Muscle of arm (tissue), 12 donors: ENCODE measurements around the gene PTPRU. TPM values are rescaled to one million over a fixed set of nuclear protein-coding genes. Genes with fewer than 3 reads are reported as not detected.
"Not testable (repeated sequence)": the region's sequence is repeated elsewhere in the genome, so short reads cannot be mapped to it uniquely, and the experiment has no call there.

ENCODE experiments used
- DNase-seq: peaks from one replicate; pipeline ENCODE4 v3.0.0-alpha.2; 2013
- polyA plus RNA-seq, 12 donors: library from polyadenylated mRNA; unstranded; fragments of 120-200 nt; gene quantifications; one replicate each; pipeline ENCODE4 v1.2.1, GENCODE V29; 2013; ENCODE audit not compliant: insufficient read length in 12 of 12

PTPRU gene
- polyA plus RNA-seq, 12 donors, result 7.2 to 26.3 (median 12.0) TPM; not detected in 1

DNA sequence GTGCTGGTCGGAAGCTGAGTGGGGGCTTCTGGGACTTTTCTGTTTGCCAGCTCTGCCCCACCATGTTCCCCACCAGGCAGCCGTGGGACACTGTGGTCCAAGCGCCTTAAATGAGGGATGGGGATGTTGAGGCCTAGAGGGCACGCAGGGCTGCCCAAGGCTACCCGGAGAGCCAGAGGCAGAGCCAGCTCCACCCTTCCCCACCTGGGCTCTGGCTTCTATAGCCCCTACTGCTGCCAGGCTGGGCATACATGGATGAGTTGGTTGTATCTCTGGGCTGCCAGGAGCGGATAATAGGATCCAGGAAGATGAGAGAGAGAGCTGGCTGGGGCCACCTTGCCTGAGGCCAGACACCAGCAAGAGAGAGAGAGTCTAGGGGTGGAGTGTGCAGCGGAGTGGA lies 49.4 kb downstream of the PTPRU start:
- DNase-seq, result no peak

GRCh38 chr1:29286194-29286767 lies 50.0 kb downstream of the PTPRU start:
- DNase-seq, result no peak

- no peak for DNase-seq
Measured at GRCh38 chr1:29289493-29289892, 53.2 kb downstream of the PTPRU start.

DNA sequence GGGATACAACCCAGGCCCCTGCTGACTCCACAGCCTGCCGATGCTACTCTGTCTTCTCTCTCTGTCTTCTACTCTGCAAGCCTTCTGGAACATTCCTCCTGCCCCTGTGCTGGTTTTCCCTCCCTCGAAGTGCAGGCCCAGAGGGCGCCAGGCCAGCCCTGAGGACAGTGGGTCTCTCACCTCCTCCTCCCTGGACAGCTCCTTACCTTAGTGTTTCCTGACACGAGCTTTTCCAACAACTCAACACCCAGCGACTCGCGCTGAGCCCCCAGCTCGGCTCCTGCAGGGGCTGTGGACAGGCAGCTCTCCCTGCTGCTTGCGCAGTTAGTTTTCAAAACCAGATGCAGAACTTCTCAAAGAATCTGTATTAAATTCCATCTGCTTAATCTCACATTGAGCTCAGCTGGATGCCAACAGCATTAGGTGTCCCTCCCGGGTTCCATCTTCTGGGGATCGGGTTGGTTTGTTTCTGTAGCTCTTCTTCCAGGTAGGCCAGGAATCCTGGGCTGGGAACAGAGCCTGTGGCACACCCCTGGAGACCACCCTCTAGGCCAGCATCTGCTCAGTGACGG lies 54.2 kb downstream of the PTPRU start:
- no peak for DNase-seq

DNA sequence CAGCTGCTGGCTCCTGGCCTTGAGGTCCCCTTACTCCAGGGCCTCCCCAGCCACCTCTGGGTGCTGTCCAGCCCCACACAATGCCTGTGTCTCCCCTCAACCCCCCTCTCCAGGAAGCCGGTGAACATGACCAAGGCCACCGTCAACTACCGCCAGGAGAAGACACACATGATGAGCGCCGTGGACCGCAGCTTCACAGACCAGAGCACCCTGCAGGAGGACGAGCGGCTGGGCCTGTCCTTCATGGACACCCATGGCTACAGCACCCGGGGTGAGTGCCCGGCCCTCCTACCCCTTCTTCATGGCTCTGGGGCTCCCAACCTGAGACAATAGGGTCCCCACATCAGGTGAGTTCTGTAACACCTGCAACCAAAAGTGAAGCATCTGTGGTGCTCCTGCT lies 55.4 kb downstream of the PTPRU start:
- DNase-seq, result no peak

GRCh38 chr1:29292344-29292743 lies 56.0 kb downstream of the PTPRU start:
- DNase-seq, result no peak

- no peak for DNase-seq
Measured at GRCh38 chr1:29297450-29297849, 61.1 kb downstream of the PTPRU start.

- DNase-seq, result no peak
Measured at GRCh38 chr1:29298246-29298645, 61.9 kb downstream of the PTPRU start.

DNA sequence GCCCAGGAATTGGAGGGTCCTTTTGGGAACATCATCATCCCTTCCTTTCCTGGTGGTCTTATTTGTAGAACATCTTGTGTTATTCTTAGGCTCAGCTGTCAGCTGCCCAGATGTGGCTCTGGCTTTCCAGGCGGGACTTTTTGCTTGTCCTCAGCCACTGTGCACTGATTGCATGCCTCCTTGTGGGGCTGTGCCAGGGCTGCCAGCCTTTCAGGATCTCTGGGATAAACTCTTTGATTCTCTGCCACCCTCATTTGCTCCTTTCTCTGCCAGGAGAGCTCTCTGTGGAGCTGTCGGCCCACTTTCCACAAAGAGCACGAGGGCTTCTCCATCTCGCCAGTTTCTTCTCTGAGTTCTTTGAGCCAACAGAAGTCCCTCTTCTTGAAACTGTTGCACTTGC lies 63.1 kb downstream of the PTPRU start:
- no peak for DNase-seq

DNA sequence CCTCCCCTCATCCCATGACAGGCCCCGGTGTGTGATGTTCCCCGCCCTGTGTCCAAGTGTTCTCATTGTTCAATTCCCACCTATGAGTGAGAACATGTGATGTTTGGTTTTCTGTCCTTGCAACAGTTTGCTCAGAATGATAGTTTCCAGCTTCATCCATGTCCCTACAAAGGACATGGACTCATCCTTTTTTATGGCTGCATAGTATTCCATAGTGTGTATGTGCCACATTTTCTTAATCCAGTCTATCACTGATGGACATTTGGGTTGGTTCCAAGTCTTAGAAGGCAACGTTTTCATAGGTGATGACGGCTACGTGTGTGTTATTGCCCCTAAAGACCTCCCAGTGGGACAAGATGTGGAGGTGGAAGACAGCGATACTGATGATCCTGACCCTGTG lies 65.4 kb downstream of the PTPRU start:
- not testable (repeated sequence) for DNase-seq

DNA sequence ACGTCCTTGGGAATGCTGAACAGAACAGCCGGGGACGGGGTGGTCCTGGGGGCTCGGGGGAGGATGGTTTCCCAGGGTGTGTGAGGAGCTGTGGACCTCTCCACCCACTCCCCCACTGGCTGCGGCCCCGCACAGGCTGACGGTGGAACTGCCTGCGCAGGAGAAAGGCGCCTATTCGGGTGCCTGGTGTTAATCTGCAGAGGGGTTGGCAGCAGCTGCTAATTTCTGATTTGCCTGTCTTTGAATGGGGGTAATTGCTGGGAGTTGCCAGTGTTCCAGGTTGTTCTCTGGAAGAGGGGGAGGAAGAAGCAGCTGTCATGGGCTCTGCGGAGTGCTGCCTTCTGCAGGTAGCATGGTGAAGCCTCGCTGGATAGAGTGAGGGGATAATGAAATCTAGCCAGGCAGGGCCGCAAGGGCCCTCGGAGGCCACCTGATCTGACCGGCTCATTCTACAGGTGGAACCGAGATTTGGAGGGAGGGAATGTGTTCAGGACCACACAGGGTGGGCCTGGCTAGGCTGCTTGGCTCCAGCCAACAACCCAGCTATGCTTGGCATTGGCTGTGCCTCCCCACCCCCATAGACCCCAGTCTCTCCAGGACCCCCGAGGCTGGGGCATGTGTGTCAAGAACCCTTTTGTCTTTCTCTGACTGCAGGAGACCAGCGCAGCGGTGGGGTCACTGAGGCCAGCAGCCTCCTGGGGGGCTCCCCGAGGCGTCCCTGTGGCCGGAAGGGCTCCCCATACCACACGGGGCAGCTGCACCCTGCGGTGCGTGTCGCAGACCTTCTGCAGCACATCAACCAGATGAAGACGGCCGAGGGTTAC lies 67.1 kb downstream of the PTPRU start:
- DNase-seq, result no peak

GRCh38 chr1:29304025-29304684 lies 67.8 kb downstream of the PTPRU start:
- no peak for DNase-seq

- no peak for DNase-seq
Measured at GRCh38 chr1:29305943-29306342, 69.6 kb downstream of the PTPRU start.

GRCh38 chr1:29306471-29307140 lies 70.3 kb downstream of the PTPRU start:
- DNase-seq, result no peak

GRCh38 chr1:29309075-29309474 lies 72.8 kb downstream of the PTPRU start:
- DNase-seq, result no peak

GRCh38 chr1:29309621-29310020 lies 73.3 kb downstream of the PTPRU start:
- no peak for DNase-seq

GRCh38 chr1:29310616-29311180 lies 74.4 kb downstream of the PTPRU start:
- DNase-seq, result no peak

DNA sequence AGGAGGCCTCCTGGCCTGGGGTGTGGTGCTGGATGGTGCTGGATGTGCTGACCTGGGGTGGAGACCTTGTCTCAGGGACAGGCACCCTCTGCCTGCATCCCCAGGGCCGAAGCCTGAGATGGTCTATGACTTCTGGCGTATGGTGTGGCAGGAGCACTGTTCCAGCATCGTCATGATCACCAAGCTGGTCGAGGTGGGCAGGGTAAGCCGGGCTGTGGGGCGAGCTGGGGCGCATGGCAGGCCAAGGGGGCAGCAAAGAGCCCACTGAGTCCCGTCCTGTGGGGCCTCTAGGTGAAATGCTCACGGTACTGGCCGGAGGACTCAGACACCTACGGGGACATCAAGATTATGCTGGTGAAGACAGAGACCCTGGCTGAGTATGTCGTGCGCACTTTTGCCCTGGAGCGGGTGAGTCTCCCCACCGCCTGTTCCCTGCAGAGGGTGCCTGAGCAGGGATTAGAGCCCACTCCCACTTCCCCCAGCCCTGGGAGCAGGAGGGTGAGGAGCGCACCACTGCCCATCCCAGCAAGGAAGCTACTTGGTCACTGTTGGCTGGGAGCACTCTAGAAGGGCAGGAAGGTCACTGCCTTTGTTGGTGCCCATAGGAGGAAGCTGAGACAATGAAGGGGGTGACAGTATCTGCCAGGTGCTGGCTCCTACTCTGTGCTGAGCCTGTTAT lies 75.2 kb downstream of the PTPRU start:
- no peak for DNase-seq

GRCh38 chr1:29312469-29313461 lies 76.4 kb downstream of the PTPRU start:
- no peak for DNase-seq

DNA sequence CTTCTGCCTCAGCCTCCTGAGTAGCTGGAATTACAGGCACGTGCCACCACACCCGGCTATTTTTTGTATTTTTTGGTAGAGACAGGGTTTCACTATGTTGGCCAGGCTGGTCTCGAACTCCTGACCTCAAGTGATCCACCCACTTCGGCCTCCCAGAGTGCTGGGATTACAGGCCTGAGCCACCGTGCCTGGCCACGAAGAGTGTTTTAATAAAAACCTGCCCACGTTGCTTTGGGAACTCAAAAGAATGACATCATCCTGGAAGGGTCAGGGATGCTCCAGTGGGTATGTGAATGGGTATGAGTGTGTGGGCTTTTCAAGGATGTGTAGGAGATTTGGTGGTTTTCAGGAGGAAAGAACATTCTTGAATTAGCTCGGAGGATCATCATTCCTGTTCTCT lies 78.4 kb downstream of the PTPRU start:
- DNase-seq, result not testable (repeated sequence)
